ENCODE measurements around the gene ROGDI.
A peak's percentile ranks its signal among the peaks of the same experiment; 100 is the strongest.

Gene ROGDI

DNA sequence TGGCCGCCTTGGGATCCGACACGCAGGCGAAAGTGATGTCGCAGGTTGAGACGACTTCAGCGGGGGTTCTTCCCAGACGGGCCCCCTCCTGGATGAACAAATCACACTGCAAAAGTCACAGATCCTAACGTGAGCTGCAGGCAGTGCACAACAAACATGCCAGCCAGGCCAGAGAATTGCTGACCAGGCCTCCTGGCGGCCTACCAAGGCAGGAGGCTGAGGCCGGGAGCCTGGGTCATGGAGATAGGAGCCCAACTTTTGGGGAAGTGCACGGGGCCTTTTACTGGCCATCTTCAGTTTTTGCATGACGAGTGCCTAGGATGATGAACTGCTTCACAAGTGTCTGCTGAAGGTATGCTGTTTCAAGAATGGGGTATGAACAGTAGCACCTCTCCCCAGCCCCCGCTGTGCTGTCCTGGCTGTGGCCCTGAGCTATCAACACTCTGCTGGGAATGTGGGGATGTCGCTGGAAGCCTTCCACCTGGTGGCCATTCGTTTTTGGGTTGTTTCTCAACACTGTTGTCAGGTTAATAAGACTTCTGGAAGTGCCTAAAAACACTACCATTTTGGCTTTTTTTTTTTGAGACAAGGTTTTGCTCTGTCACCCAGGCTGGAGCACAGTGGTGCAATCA is 12.2 kb upstream of the ROGDI start:
- DNase-seq (ENCODE audit: insufficient read length, low spot score) = no peak
- no peak for FAIRE-seq

DNA sequence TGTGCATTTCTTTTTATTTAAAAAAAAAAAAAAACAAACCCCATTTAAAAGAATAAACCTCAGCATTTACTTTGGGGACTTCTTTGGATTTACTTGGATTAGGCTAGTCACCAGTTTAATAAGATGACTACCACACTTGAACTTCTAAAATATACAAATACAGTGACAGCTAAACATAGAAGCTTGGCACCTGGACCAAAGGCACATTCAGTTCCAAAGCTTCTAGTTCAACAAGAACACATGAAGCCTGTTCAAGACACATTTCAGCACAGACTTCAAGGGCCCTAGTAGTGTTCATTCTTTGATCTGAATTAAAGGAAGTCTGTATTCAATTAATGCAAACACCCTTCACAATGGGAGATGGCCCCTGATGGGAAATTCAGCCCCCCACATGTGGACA is 11.6 kb upstream of the ROGDI start:
- no peak for FAIRE-seq

DNA sequence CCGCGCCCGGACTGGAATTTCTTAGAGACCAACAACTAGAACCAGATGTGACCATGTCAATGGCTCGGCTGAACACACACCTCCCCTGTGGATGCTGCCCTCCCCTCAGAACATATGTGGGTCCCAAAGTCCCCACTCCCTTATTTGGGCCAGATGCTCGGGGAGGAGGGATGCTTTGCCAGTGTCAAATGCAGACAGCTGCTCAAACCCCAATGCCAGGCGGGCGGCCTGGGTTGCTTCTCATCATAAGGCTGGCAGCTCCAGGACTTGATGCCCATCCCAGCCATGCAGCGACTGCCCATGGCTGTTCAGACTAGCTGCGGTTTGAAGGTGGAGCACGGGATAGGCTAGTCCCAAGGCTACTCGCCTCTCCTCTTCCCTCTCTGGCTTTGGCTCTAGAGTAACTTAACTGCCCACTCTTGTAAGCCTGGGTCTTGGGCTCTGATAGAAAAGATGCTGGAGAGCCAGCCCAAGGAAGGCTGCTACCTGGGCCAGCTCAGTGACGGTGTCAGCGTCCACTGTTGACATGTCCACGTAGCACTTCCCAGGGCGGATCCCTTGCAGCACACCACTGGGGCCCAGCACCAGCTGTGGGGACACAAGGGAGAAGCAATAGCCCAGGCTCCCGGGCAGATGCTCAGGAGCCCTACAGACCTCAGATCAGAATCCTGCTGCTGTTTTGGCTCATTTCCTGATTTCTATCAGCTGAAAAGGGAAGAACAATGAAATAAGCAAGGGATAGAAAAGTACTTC is 11.0 kb upstream of the ROGDI start:
- FAIRE-seq (no peak), DNase-seq (ENCODE audit: insufficient read length, low spot score) (no peak)

More for the DNA sequence above, 11.6 kb upstream of the ROGDI start:
- DNase-seq (ENCODE audit: insufficient read length, low spot score) = no peak

DNA sequence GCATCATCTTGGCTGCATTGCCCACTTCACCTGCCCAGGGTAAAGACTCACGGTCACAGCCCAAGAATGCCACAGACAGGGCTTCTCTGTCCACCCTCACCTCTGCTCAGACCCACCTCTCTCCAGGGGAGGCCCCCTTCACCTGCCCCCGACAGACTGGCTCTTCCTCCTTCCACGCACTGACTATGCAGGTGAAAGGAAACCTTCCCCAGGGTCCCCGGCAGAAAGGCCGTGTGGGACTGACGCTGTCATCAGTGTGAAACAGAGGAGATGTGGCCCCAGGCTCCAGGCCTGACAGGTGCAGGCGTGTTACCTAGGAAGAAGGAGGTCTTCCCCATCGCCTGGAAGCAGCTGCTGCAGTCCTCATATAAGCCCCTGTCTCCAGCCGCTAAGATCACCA is 9.3 kb upstream of the ROGDI start:
- DNase-seq (ENCODE audit: insufficient read length, low spot score) = no peak
- FAIRE-seq = no peak

DNA sequence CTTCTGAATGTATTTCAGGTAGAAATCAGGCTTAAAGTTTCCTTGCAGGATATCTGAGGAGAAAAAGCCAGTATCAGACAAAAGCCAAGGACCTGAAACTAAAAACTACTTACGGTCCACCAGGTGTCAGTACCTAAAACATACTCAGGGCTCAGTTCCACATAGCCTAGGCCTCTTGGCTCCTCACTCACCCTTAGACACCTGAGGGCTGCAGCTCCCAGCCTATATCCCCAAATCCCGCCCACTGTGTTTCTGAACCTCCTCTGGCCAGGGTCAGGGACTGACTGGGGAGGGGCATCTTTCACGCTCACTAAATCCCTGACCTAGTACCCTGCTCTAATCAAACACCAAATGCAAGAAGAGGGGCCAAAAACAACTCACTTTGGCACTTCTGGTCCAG is 8.8 kb upstream of the ROGDI start:
- DNase-seq (ENCODE audit: insufficient read length, low spot score) (no peak), FAIRE-seq (no peak)

DNA sequence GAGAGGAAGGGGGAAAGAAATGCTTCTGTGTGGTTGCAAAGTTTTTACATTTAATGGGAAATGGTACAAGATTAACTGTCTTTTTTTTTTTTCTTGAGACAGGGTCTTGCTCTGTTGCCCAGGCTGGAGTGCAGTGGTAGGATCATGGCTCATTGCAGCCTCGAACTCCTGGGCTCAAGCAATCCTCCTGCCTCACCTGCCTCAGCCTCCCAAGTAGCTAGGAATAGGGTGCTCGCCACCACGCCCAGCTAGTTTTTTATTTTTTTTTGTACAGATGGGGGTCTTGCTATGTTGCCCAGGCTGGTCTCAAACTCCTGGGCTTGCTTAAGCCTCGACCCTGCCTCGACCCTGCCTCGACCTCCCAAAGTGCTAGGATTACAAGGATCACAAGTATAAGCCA is 3.8 kb upstream of the ROGDI start:
- no peak for DNase-seq (ENCODE audit: insufficient read length, low spot score)
- no peak for FAIRE-seq

DNA sequence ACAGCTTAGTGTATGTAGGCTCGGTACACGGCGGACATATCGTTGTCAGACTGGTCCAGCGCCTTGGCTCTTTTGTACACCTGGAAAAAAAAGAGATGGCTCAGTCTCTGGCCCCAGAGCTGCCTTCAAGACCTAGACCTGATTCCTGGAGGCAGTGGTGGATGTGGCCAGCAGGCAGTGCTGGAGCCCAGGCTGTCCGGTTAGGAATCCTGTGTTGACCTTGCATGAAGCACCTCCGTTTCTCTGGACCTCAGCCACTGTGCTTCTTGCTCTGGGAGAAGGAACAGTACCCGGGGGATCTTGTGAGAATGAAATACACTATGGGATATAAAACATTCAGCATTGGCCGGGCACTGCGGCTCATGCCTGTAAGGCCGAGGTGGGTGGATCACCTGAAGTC is 2.8 kb upstream of the ROGDI start:
- FAIRE-seq = no peak
- no peak for DNase-seq (ENCODE audit: insufficient read length, low spot score)

DNA sequence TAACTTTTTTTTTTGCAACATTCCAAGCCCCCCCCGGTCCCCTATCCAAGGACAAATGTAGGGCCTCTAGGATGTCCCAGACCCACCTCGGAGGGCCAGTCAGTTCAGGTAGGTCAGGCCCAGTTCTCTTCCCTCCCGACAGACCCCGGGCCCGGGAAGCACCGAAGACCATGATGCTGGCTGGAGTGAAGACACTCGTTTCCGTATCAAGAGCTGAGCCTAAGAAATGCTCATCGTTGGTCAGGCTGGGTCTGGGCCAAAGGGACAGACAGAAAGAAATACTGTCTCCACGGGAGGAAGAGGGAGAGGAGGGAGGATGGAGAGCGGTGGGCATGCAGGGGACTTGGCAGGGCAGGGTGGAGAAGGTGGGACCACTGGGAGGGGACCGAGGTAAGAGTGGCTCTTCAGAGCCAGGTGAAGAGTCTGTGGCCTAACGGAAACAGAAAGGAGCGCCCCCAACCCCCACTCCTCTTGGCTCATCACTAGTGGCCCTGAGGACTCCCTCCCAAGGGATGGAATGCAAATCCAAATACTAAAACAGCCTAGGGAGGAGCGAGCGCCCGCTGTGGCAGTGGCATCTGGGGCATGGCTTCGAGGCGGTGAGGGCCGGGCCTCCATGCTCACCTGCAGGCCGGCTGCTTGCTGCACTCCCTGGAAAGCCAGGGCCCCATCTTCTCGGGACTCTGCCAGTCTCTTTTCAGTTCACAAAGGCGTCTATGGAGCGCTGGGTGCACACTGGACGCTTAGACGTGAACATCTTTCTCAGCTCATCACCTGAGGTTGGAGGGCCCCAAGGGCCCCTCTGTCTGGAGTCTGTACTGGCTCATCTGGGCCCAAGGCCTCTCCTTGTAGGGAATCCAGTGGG is 1.7 kb upstream of the ROGDI start:
- no peak for FAIRE-seq
- DNase-seq (ENCODE audit: insufficient read length, low spot score) = no peak

DNA sequence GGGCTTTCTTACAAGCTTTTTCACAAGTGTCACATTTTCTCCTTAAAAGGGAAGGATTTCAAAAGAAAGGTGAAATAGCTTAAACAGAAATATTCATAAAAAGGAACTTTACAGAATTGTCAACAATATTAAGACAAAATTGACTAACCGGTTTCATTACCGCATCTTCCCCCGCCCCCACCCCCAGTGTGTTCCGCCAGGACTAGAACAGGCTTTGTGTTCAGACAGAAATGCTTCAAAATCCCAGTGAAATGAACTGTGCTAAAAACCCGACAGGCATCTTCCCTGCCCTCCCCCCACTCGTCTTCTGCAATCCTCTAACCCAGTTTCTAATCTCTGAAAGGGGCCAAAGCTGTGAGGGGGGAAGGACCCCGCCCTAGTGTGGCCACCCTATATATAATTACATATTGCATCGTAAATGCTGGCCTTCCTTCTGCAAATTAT is 990 bp upstream of the ROGDI start:
- no peak for DNase-seq (ENCODE audit: insufficient read length, low spot score)
- FAIRE-seq = no peak

DNA sequence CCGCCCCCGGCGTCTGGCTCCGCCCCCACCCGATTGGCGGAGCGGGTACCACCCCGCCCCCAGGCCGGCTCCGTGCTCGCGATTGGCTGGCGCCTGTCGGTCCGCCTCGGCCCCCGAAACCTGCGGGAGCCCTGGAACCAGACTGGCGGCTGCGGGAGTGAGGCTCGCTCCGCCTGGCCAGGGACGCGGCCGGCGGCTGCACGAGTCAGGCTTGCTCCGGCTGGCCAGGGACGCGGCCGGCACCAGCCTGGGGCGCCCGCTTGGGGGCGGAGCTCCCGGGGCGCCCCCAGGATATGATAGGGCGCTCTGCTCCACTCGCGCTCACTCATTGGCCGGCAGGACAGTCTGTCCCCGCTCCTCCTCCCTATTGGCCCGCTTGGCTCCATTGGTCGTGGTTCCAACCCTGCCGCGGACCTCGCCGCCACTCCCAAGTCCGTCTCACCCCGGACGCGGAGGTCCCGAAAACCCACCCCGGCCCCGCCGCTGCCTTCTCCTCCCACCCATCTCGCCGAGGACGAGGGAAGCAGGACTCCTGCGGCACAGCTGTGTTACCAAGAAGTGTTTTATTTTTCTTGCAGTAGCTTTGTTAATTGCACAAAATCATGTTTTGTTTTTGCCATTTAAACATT is 340 bp upstream of the ROGDI start:
- DNase-seq (ENCODE audit: insufficient read length, low spot score) (peak; percentile 98), FAIRE-seq (peak; percentile 89)

DNA sequence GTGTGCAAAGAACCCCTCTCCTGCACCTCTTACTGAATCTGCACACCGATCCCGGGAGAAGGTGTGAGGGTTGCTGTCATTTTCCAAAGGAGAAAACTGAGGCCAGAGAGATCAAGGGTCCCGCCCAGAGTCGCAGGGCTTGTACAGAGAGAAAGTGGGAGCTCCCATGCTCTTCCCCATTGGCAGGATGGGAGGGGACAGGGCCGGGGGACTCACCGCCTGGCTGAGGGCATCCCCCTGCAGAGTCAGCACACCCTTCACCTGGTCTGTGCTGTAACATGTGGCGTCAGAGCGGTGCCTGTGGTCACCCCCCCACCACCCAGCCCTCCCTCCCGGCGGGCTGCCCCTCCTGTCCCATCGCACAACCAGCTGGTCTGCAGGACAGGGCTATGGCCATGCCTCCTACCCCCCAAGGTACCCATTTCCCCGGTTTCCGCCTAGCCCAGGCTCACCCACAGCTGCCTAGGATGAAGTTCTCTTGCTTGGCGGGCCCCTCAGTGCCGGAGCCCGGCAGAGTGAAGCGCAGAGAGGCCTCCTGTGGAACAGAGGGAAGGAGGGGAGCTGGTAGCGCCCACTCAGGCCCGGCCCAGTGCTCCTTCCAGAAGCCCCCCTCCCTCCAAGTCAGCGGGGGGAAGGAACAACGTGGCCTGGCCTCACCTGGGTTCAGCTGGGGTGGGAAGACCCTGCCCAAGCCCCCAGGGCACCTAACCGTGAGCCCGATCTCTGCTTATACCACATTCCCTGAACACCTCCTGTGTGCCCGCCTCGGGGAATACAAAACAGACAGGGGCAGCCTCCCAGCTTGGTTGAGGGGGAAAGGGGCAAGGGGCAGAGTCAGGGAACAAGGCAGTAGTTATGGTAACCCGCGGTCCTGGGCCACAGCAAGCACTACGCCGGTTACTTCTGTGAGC is 1.1 kb downstream of the ROGDI start:
- FAIRE-seq = no peak
- DNase-seq (ENCODE audit: insufficient read length, low spot score) = no peak

DNA sequence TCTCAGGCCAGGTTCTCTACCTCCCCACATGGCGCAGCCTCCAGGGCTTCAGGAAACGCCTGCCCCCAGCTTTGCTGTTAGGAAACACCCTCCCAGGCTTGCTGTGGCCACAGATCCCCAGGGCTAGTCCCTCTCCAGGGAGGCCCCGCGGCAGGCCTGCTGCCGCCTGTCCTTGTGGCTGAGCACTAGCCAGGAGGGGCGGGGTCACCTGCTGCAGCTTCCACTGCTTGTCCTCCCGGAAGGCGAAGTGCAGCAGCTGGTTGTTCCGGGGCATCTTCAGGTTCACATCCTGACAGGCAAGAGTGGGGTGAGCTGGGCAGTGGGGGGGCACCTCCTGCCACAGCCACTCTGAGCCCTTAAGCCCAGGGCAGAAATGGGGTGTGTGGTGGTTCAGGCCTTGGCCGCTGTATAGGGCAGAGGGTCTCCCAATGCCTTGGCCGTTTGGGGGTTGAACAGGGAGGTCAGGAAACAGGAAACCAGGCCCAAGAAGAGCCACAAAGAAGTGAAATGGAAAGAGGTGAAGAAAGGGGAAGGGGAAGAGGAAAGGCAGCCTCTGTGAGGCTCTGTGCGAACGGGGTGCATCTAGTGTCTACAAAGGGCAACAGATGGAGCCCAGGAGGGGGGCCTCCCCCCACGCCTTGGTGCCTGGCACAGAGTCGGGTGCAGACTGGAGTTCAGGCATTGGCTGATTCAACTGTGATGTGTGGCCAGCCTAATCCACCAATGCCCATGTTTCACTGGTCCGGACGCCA is 2.0 kb downstream of the ROGDI start:
- no peak for DNase-seq (ENCODE audit: insufficient read length, low spot score)
- no peak for FAIRE-seq

DNA sequence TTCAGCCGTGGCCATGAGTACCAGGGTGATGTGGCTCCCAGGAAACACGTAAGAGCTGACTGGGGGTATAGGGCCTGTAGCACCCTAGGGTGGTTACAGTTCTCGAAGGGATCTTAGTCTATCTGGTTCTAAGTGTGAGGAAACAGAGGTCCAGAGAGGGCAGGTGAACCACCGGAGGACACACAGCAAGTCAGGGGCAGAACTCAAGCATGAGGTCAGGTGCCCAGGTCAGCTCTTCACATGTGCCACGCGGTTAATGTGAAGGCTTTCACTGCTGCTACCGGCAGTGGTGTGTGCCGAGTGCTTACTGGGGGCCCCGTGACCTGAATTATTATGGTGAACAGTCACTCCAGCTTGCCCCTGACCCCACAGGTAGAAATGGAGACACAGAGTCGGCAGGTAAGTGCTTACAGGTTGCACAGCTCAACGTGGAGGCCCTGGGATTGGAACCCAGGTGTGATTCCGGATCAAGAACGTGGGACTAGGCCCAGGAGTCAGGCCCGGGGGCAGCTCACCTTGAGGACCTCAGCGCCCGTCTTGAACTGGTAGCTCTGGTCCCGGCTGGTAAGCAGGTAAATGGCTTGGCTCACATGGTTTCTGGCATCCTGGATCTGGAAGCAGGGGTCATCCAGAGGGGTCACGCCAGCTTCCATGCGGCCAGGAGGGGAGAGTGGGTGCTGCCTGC is 3.1 kb downstream of the ROGDI start:
- no peak for DNase-seq (ENCODE audit: insufficient read length, low spot score)
- no peak for FAIRE-seq

DNA sequence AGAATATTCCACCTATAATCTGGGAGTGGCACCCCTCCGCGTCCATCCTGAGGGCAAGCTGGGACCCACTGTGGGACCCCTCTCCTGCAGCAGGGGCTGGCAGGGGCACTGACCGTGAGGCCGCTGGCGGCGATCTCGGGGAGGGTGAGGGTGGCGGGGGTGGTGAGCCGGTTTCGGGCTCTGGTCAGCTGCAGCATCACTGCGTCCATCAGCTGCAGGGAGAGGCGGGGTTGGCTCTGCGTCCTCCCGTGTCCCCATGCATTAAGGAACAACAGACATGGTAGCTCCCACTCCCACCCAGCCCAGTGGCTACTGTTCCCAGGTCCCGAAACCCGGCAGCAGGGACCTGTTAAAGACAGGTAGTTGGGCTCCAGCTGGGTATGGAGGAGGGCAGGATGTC is 4.0 kb downstream of the ROGDI start:
- FAIRE-seq = no peak

DNA sequence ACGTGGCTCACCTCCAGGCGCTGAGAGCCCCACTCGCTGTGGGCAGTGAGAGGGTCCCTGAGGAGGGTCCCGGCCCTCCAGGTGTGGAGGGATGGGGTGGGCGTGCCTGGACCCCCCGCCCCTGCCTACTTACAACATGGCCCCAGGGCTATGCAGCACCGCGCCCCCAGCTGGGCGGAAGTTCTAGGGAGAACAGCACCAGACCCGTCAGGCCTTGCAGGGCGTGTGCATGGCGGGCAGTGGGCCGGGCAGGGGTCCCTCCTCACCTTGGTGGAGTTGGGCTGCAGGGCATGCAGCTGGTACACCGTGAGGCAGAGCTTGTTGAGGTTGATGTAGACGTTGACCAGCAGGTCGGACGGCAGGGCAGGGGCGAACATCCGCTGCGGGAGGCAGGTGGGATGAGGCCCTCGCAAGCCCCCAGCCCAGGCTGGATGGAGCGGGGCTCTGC is 4.6 kb downstream of the ROGDI start:
- FAIRE-seq = no peak
- DNase-seq (ENCODE audit: insufficient read length, low spot score) = no peak

More for the DNA sequence above, 4.0 kb downstream of the ROGDI start:
- no peak for DNase-seq (ENCODE audit: insufficient read length, low spot score)

DNA sequence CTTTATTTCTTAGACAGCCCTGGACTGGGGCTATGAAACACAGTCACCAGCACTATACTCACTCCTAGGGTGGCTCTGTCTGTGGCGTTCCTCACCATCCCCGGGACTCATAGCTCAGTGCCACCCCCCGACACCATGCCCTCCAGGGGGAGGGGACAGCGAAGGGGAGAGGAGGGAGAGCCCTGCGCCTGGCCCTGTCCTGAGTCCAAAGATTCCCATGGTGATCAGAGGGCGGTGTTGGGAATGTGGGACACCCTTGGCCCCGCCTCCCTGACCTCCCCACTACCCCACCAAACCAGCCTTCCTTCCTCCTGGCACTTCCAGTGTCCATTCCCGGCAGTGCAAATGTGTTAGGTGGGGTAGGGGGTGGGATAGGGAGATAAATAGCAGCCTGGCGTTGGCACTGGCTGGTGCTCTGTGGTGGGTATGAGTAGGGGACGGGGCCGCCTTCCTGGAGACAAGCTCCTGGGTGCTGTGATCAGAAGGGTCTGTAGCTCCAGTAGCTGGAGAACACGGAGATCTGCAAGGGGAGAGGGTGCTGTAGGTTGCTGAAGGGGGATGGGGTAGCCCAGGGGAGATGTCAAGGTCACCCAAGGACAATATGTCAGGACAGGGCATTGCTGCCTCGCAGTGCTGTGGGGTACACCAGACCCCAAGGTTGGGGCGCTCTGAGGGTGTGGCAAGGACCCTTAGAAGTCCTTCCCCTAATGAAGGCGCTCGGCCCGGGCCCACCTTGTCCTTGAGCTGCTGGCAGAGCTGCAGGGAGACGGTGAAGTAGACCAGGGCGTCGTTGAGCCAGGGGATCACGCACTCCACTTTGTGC is 5.2 kb downstream of the ROGDI start:
- no peak for FAIRE-seq
- DNase-seq (ENCODE audit: insufficient read length, low spot score) = no peak

DNA sequence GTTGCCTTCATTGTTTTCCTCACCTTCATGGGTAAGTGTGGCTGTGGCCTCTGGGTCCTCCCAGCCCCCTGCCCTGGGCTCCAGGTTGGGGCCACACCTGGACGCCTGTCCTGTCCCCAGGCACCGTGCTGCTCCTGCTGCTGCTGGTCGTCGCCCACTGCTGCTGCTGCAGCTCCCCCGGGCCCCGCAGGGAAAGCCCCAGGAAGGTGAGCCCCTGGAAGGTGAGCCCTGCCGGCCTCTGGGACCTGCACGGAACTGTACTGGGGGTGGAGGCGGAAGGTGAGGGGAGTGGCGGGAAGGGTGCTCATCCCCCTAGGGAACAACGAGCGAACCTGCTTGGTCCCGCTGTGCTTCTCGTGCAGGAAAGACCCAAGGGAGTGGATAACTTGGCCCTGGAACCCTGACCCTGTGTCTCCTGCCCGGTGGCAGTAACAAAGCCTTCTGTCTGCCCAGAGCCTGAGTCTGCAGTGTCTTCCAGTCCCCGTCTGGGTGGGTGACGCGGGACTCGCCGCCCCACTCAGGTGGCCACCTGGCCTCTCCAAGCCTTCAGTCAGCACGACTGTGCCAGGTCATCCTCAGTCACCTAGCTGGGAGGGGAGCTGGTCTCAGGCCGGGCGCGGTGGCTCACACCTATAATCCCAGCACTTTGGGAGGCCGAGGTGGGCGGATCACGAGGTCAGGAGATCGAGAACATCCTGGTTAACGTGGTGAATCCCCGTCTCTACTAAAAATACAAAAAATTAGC is 6.4 kb downstream of the ROGDI start:
- DNase-seq (ENCODE audit: insufficient read length, low spot score) (no peak), FAIRE-seq (no peak)
